GM19099 (cell line): ENCODE data around the gene NUDCD2.

ENCODE experiments used
- POLR2A ChIP-seq: IDR thresholded peaks from 3 replicates; pipeline ENCODE4 v1.6.1; 2011; ENCODE audit warnings: low read depth; ENCODE audit not compliant: insufficient read length; ENCODE audit errors: extremely low read depth

The NUDCD2 gene

GRCh38 chr5:163407034-163407655 lies 52.8 kb downstream of the NUDCD2 start:
- TF ChIP-seq POLR2A, result no peak

- TF ChIP-seq POLR2A, result no peak
Observed at GRCh38 chr5:163404364-163405173, 55.3 kb downstream of the NUDCD2 start.

- TF ChIP-seq POLR2A, result no peak
Observed at GRCh38 chr5:163402007-163402406, 57.9 kb downstream of the NUDCD2 start.

GRCh38 chr5:163401271-163401670 lies 58.6 kb downstream of the NUDCD2 start:
- TF ChIP-seq POLR2A, result no peak

GRCh38 chr5:163399923-163400322 lies 60.0 kb downstream of the NUDCD2 start:
- TF ChIP-seq POLR2A, result no peak

GRCh38 chr5:163397354-163397753 lies 62.5 kb downstream of the NUDCD2 start:
- TF ChIP-seq POLR2A, result no peak
